ENCODE measurements around the gene C6orf47. TPM values are rescaled to one million over a fixed set of nuclear protein-coding genes. Genes with fewer than 3 reads are reported as not detected.

C6orf47 gene
- total and polyA plus RNA-seq, 2 of the 8 experiments (the other 6 are each of a cell fraction or from before 2014, with no cell fraction given), result 4.7 to 14.6 TPM

- Histone ChIP-seq H3K4ac (replicated peaks; ENCODE audit: insufficient read length, low read depth, low read length) (no peak overlapping the region), H3K36me3 (ENCODE audit: control insufficient read depth in 2 of 4, insufficient read depth in 4 of 4, low read length in 3 of 4) (peaks cover 2 to 8% (median 5%) of the 10 kb centered on the region in 4 experiments; a peak in 4 of 8 replicates), H3K27me3 (replicated peaks in 1 of 4; ENCODE audit: control insufficient read depth in 3 of 4, extremely low read depth in 1 of 4, insufficient read depth in 3 of 4, low read length in 3 of 4) (no peaks in the 10 kb centered on the region), H2BK12ac (ENCODE audit: low read depth, low read length) (no peak overlapping the region), H4K20me1 (replicated peaks in 1 of 2; ENCODE audit: control insufficient read depth in 1 of 2, insufficient read depth in 2 of 2, low read length in 2 of 2) (no peaks in the 10 kb centered on the region), H3K79me1 (ENCODE audit: low read depth, low read length) (peaks cover 6% of the 10 kb centered on the region), H3K23ac (ENCODE audit: insufficient read length) (no peak overlapping the region), H3K56ac (replicated peaks; ENCODE audit: insufficient read length, low read depth, low read length) (no peak overlapping the region), H2AFZ (ENCODE audit: low read length) (no peak overlapping the region), H2AK5ac (ENCODE audit: low read depth, low read length) (no peak overlapping the region), H3K23me2 (ENCODE audit: low read depth, low read length) (peaks cover 6% of the 10 kb centered on the region; the same call in 1 of the 2 replicates), H3K79me2 (ENCODE audit: control insufficient read depth in 1 of 2, insufficient read depth in 2 of 2, low read length in 2 of 2) (peaks cover 0 to 7% of the 10 kb centered on the region in 2 experiments; a peak in 2 of 4 replicates), H4K91ac (replicated peaks; ENCODE audit: insufficient read length, low read length) (no peak overlapping the region), H4K8ac (ENCODE audit: extremely low read depth, insufficient read depth, low read length) (no peak overlapping the region), H3K14ac (ENCODE audit: insufficient read length) (no peak overlapping the region), H2BK20ac (ENCODE audit: low read length) (no peak overlapping the region), H3K9me3 (ENCODE audit: insufficient read depth in 2 of 2, low read depth in 1 of 2, low read length in 1 of 2) (no peaks in the 10 kb centered on the region), H3K4me1 (replicated peaks in 1 of 4; ENCODE audit: control insufficient read depth in 3 of 4, insufficient read depth in 4 of 4, low read length in 3 of 4) (peaks cover 2 to 5% (median 3%) of the 10 kb centered on the region in 4 experiments; a peak in 4 of 7 replicates), H2BK15ac (ENCODE audit: low read length) (no peak overlapping the region), H2BK5ac (ENCODE audit: low read depth, low read length) (no peak overlapping the region; the same call in 1 of the 2 replicates), H3K27ac (ENCODE audit: low read depth, low read length) (no peak overlapping the region), H3K9ac (replicated peaks in 1 of 4; ENCODE audit: extremely low read depth in 1 of 4, low read depth in 3 of 4, low read length in 3 of 4) (no peak overlapping the region), H3K4me2 (ENCODE audit: insufficient read depth in 1 of 2, low read depth in 2 of 2, low read length in 2 of 2) (no peak overlapping the region), H3K18ac (ENCODE audit: extremely low read depth, low read length) (no peak overlapping the region), H2BK120ac (replicated peaks; ENCODE audit: low read depth, low read length) (no peak overlapping the region), H3K4me3 (ENCODE audit: extremely low read depth in 1 of 4, insufficient read depth in 2 of 4, low read depth in 3 of 4, low read length in 4 of 4) (no peak overlapping the region), H4K5ac (ENCODE audit: insufficient read length, low read depth, low read length) (no peak overlapping the region)
- no peak for FAIRE-seq
- CTCF ChIA-PET (ENCODE audit: partially characterized antibody), result no interaction called here
- no peak for DNase-seq (ENCODE audit: low read depth in 1 of 2, low spot score in 2 of 2)
- POLR2A ChIA-PET (ENCODE audit: partially characterized antibody), result no interaction called here
- WGBS, 2 experiments (ENCODE audit: extremely low coverage in 1 of 2, insufficient coverage in 1 of 2, insufficient read length in 1 of 2, insufficient replicate concordance in 2 of 2, low coverage in 1 of 2, low lambda C conversion rate in 2 of 2, missing lambda C conversion rate in 1 of 2), result 90% methylated on average over 3 of the region's 3 CpGs; no CpG with 5 or more reads in 1 of the 2 experiments
- TF ChIP-seq NRF1 (IDR thresholded peaks at IDR 0.05; ENCODE audit: low read depth, low read length) (no peak), NANOG (IDR thresholded peaks at IDR 0.05; ENCODE audit: insufficient read depth, low read depth, low read length, poor library complexity, severe bottlenecking) (no peak), YY1 (IDR thresholded peaks at IDR 0.05; ENCODE audit: low read depth, low read length) (no peak), FOSL1 (IDR thresholded peaks at IDR 0.05; ENCODE audit: insufficient read depth, low read depth, low read length) (no peak), TEAD4 (IDR thresholded peaks at IDR 0.05; ENCODE audit: low read depth, low read length) (no peak), SP1 (IDR thresholded peaks at IDR 0.05; ENCODE audit: low read depth, low read length) (no peak), CBX5 (IDR thresholded peaks at IDR 0.05; ENCODE audit: low read depth, low read length) (no peak), EGR1 (IDR thresholded peaks at IDR 0.05; ENCODE audit: borderline replicate concordance, low read depth, low read length) (no peak), SRF (IDR thresholded peaks at IDR 0.05; ENCODE audit: low read depth, low read length) (no peak), CHD1 (IDR thresholded peaks at IDR 0.05; ENCODE audit: low read depth, low read length) (no peak), CREB1 (IDR thresholded peaks at IDR 0.05) (no peak), GTF2F1 (IDR thresholded peaks at IDR 0.05; ENCODE audit: borderline replicate concordance, low read depth, low read length) (no peak)
- TF ChIP-seq, protein P1, sequence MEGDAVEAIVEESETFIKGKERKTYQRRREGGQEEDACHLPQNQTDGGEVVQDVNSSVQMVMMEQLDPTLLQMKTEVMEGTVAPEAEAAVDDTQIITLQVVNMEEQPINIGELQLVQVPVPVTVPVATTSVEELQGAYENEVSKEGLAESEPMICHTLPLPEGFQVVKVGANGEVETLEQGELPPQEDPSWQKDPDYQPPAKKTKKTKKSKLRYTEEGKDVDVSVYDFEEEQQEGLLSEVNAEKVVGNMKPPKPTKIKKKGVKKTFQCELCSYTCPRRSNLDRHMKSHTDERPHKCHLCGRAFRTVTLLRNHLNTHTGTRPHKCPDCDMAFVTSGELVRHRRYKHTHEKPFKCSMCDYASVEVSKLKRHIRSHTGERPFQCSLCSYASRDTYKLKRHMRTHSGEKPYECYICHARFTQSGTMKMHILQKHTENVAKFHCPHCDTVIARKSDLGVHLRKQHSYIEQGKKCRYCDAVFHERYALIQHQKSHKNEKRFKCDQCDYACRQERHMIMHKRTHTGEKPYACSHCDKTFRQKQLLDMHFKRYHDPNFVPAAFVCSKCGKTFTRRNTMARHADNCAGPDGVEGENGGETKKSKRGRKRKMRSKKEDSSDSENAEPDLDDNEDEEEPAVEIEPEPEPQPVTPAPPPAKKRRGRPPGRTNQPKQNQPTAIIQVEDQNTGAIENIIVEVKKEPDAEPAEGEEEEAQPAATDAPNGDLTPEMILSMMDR (IDR thresholded peaks at IDR 0.05; ENCODE audit: control extremely low read depth in 1 of 3, insufficient read depth in 1 of 3, low read depth in 1 of 3, low read length in 3 of 3), result no peak
These were observed 37.0 kb upstream of the C6orf47 start for GRCh38 chr6:31697555-31697954.
